AG04450 (cell line): ENCODE results near the gene OR51M1. TPM values are rescaled to one million over a fixed set of nuclear protein-coding genes. Genes with fewer than 3 reads are reported as not detected.
"Not testable (repeated sequence)": the region's sequence is repeated elsewhere in the genome, so short reads cannot be mapped to it uniquely, and the experiment has no call there.

Experiments
- CTCF ChIA-PET: fragments of 300-600, 350-600 bp; formaldehyde crosslinking; extraction: SDS; loops from one replicate; lab custom pipeline; 2022; ENCODE audit warnings: antibody characterized with exemption, inconsistent platforms; lab: Charles Lee
- POLR2A ChIA-PET: fragments of 350-600 bp; formaldehyde crosslinking; extraction: SDS; loops from one replicate; lab custom pipeline; 2021; ENCODE audit warnings: antibody characterized with exemption, inconsistent platforms; lab: Yijun Ruan, JAX
- DNase-seq: peaks from one replicate; pipeline ENCODE4 v3.0.0-alpha.2; 2011; ENCODE audit warnings: low read depth, low spot score
- H3K27ac ChIP-seq: one replicate; pipeline ENCODE4 v1.5.1; 2012; ENCODE audit warnings: low read depth, low read length, control low read depth
- H3K27me3 ChIP-seq: one replicate; pipeline ENCODE4 v1.6.0; 2012; ENCODE audit warnings: low read length; ENCODE audit not compliant: control insufficient read depth, insufficient read depth
- H3K4me3 ChIP-seq: 2 replicates; pipeline ENCODE4 v1.5.1; 2011; ENCODE audit warnings: mild to moderate bottlenecking, low read depth, low read length, control low read depth
- H3K9me3 ChIP-seq: 2 replicates; pipeline ENCODE4 v1.5.1; 2012; ENCODE audit warnings: low read length; ENCODE audit not compliant: control insufficient read depth, insufficient read depth
- polyA plus RNA-seq: library from polyadenylated mRNA; depleted of rRNA; stranded (reverse); fragments of >200 nt; gene quantifications from 2 replicates; pipeline ENCODE4 v1.2.3, GENCODE V29; 2011
- TF ChIP-seq, protein P1 (sequence below): IDR thresholded peaks from 2 replicates; pipeline ENCODE4 v1.5.1; 2011; ENCODE audit warnings: low read depth, low read length, control low read depth, inconsistent platforms

Gene OR51M1
- polyA plus RNA-seq, 1 experiment, result 0.12 TPM

- Histone ChIP-seq H3K9me3 (no peaks in the 10 kb centered on the region), H3K27me3 (no peaks in the 10 kb centered on the region), H3K4me3 (no peak within 1 kb of the TSS), H3K27ac (peak within 1 kb of the TSS; percentile 90)
- TF ChIP-seq, protein P1, sequence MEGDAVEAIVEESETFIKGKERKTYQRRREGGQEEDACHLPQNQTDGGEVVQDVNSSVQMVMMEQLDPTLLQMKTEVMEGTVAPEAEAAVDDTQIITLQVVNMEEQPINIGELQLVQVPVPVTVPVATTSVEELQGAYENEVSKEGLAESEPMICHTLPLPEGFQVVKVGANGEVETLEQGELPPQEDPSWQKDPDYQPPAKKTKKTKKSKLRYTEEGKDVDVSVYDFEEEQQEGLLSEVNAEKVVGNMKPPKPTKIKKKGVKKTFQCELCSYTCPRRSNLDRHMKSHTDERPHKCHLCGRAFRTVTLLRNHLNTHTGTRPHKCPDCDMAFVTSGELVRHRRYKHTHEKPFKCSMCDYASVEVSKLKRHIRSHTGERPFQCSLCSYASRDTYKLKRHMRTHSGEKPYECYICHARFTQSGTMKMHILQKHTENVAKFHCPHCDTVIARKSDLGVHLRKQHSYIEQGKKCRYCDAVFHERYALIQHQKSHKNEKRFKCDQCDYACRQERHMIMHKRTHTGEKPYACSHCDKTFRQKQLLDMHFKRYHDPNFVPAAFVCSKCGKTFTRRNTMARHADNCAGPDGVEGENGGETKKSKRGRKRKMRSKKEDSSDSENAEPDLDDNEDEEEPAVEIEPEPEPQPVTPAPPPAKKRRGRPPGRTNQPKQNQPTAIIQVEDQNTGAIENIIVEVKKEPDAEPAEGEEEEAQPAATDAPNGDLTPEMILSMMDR, result no peak
- POLR2A ChIA-PET, result interaction anchor here (1.4 to 1.7 kb wide), 2 partner anchors 20 to 24 kb away, joined by 5 to 12 read pairs; no protein-coding TSS in a partner anchor
- peak; percentile 59 for DNase-seq
- CTCF ChIA-PET, result interaction anchor here (1.0 to 1.4 kb wide), 4 partner anchors 20 to 716 kb away, joined by 3 read pairs; no protein-coding TSS in a partner anchor
Observed at GRCh38 chr11:5343474-5344335, 39.9 kb upstream of the OR51M1 start, which contains the start of gene OR51B5. Gene OR51B5 (minus strand): TSS chr11:5343524. CDS start chr11:5343524, 0 bp downstream.

DNA sequence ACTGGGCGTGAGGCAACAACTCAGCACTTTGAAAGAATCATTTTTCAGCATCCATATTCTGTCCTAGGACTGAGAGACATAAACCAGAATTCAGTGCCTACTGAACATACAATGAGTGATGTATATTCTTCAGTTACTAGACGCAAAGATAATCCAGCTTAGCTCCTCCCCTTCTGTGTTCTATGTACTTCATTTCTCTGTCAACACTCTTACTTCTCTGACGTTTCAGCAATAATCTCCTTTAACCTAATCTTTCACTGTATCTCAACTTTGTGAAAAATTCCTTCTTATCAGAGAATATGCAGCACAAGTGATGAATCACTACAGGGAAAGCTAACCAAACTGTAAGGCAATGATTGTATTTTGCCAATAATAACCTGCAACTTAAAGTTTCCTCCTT is 37.8 kb upstream of the OR51M1 start:
- POLR2A ChIA-PET, result no interaction called here
- no peaks in the 10 kb centered on the region for H3K27me3 ChIP-seq
- H3K27ac ChIP-seq, result no peak overlapping the region
- no peak for DNase-seq
- no peaks in the 10 kb centered on the region for H3K9me3 ChIP-seq
- no peak overlapping the region for H3K4me3 ChIP-seq
- CTCF ChIA-PET, result interaction anchor here (0.8 to 1.2 kb wide), 3 partner anchors 35 to 141 kb away, joined by 3 to 6 read pairs (median 3); no protein-coding TSS in a partner anchor
- TF ChIP-seq, protein P1, result no peak

DNA sequence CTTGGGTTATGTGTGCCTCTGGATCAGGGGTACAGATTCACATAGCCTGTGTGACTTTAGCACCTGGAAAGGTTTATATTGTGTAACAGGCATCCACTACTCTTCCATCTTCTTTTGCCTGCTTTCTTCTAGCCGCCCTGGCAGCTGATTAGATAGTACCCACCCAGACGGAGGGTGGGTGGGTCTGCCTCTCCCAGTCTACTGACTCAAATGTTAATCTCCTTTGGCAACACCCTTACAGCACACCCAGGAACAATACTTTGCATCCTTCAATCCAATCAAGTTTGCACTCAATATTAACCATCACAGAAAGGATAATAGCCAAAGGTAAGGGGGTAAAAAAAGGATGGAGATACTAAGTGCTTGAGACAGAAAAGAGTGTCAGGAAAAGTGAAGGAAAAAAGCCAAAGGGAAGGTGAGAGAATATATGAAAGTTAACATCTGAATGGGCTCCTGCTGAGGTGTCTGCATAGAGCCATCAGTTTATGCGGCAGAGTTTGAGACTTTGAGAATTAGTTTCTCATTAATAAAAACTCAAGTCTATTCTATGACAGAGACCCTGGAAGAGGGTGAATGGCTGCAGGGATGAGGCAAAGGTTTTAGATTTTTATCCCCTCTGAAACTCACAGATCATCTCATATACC is 34.9 kb upstream of the OR51M1 start:
- ChIA-PET POLR2A (no interaction called here), CTCF (no interaction called here)
- Histone ChIP-seq H3K9me3 (no peaks in the 10 kb centered on the region), H3K4me3 (no peak overlapping the region), H3K27ac (no peak overlapping the region), H3K27me3 (no peaks in the 10 kb centered on the region)
- no peak for DNase-seq
- TF ChIP-seq, protein P1, result no peak

- TF ChIP-seq, protein P1, result no peak
- no peak overlapping the region for H3K4me3 ChIP-seq
- no peak overlapping the region for H3K27ac ChIP-seq
- no peaks in the 10 kb centered on the region for H3K9me3 ChIP-seq
- DNase-seq, result no peak
- CTCF ChIA-PET, result interaction anchor here (1.3 kb wide), 1 partner anchor 145 kb away, joined by 6 read pairs; no protein-coding TSS in a partner anchor
- POLR2A ChIA-PET, result no interaction called here
- no peaks in the 10 kb centered on the region for H3K27me3 ChIP-seq
Observed at GRCh38 chr11:5349550-5349949, 34.1 kb upstream of the OR51M1 start.

DNA sequence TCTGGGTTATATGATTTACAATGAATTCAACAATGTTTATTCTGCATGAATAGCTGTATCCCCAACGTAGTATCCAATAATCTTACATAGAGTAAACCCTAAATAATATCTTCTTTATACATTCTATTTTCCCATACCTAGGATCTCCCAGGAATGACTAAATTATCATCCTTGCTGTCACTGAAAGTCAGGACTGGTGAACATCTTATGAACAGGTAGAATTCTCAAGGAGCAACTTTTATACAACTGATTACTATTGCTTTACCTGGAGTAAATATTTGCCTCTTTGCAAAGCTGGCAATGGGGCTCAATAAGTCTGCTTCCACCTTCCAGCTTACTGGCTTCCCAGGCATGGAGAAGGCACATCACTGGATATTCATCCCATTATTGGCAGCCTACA is 32.4 kb upstream of the OR51M1 start, which contains the start of gene OR51B6:
Gene OR51B6, plus strand, starts transcription at position 301 of the 400 bp plus-strand sequence. Its CDS starts 0 bp downstream, at position 301.
- ChIA-PET CTCF (no interaction called here), POLR2A (no interaction called here)
- TF ChIP-seq, protein P1, result no peak
- no peaks in the 10 kb centered on the region for H3K27me3 ChIP-seq
- H3K4me3 ChIP-seq, result no peak within 1 kb of the TSS
- no peak for DNase-seq
- H3K9me3 ChIP-seq, result no peaks in the 10 kb centered on the region
- H3K27ac ChIP-seq, result no peak within 1 kb of the TSS

DNA sequence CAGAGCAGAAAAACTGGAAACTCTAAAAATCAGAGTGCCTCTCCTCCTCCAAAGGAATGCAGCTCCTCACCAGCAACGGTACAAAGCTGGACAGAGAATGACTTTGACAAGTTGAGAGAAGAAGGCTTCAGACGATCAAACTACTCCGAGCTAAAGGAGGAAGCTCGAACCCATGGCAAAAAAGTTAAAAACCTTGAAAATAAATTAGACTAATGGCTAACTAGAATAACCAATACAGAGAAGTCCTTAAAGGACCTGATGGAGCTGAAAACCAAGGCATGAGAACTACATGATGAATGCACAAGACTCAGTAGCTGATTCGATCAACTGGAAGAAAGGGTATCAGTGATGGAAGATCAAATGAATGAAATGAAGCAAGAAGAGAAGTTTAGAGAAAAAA is 27.6 kb upstream of the OR51M1 start:
- CTCF ChIA-PET, POLR2A ChIA-PET, DNase-seq, H3K9me3 ChIP-seq, H3K27me3 ChIP-seq, H3K4me3 ChIP-seq, H3K27ac ChIP-seq: not testable (repeated sequence)
